A549 (cell line): ENCODE measurements around the gene IFIT2. TPM values are rescaled to one million over a fixed set of nuclear protein-coding genes. Genes with fewer than 3 reads are reported as not detected.
"Not testable (repeated sequence)": the region's sequence is repeated elsewhere in the genome, so short reads cannot be mapped to it uniquely, and the experiment has no call there.

Experiments
- ATAC-seq, 2 experiments: fragments of 200-7000 bp in 1 of 2; fragments of >200 bp in 1 of 2; cut with Nextera tagmentation in 1 of 2; cut with Tn5 transposase in 1 of 2; 3 replicates each; pipeline versions ENCODE4 v1.8.0 to v1.9.1; 2018 to 2020; ENCODE audit warnings: mild to moderate bottlenecking in 1 of 2, moderate library complexity in 1 of 2
- CTCF ChIA-PET: fragments of 300-600 bp; sonication (Branson Sonifier 250); formaldehyde crosslinking; extraction: SDS; loops from one replicate; lab custom pipeline; 2021; ENCODE audit warnings: antibody characterized with exemption, inconsistent platforms; lab: Yijun Ruan, JAX
- POLR2A ChIA-PET: fragments of 350-600 bp; formaldehyde crosslinking; extraction: SDS; loops from one replicate; lab custom pipeline; 2021; ENCODE audit warnings: antibody characterized with exemption, inconsistent platforms; lab: Yijun Ruan, JAX
- DNase-seq, 2 experiments: peaks; one replicate each; pipeline versions ENCODE4 v3.0.0 to v3.0.0-alpha.2; 2011 to 2016; ENCODE audit warnings: low read depth in 1 of 2, low spot score in 1 of 2
- FAIRE-seq: peaks from 2 replicates; lab custom pipeline; 2011; peaks lifted over from hg19 to GRCh38; lab: Jason Lieb, UNC
- H3K27ac ChIP-seq, 2 experiments: fragments of >200 bp; sonication (Bioruptor Twin); formaldehyde crosslinking; 3 replicates each; pipeline ENCODE4 v1.5.1; 2016 to 2017
- H3K4me1 ChIP-seq: fragments of >200 bp; sonication (Bioruptor Twin); formaldehyde crosslinking; 3 replicates; pipeline ENCODE4 v1.6.1; 2016
- H3K4me2 ChIP-seq: fragments of >200 bp; sonication (Bioruptor Twin); formaldehyde crosslinking; 3 replicates; pipeline ENCODE4 v1.6.1; 2016
- H3K4me3 ChIP-seq: fragments of >200 bp; sonication (Bioruptor Twin); formaldehyde crosslinking; 3 replicates; pipeline ENCODE4 v1.5.1; 2016
- H3K9me3 ChIP-seq: fragments of >200 bp; sonication (Bioruptor Twin); formaldehyde crosslinking; 3 replicates; pipeline ENCODE4 v1.6.1; 2016
- BHLHE40 ChIP-seq: IDR thresholded peaks from 2 replicates; pipeline ENCODE4 v1.6.1; 2012; ENCODE audit warnings: low read depth, low read length, inconsistent platforms
- CBX2 ChIP-seq: fragments of 200-600 bp; sonication (generic); IDR thresholded peaks from 2 replicates; pipeline ENCODE4 v1.6.1; 2016; ENCODE audit warnings: low read depth, mild to moderate bottlenecking, borderline replicate concordance
- CBX8 ChIP-seq: fragments of 200-600 bp; sonication (generic); IDR thresholded peaks from 2 replicates; pipeline ENCODE4 v1.6.1; 2016
- E2F6 ChIP-seq: IDR thresholded peaks from 2 replicates; pipeline ENCODE4 v1.6.1; 2012; ENCODE audit warnings: low read depth, borderline replicate concordance
- FOSB ChIP-seq: fragments of 250-450 bp; sonication (Bioruptor Pico); IDR thresholded peaks from 2 replicates; pipeline ENCODE4 v1.5.0; 2020; ENCODE audit warnings: mild to moderate bottlenecking, moderate library complexity
- FOSL2 ChIP-seq, 2 experiments: fragments of 450-650 bp in 1 of 2; fragments of >200 bp in 1 of 2; sonication (Bioruptor Twin) in 1 of 2; formaldehyde crosslinking; IDR thresholded peaks; 2 replicates each; pipeline versions ENCODE4 v1.5.0 to v1.6.1; 2016 to 2020; ENCODE audit warnings: mild to moderate bottlenecking in 1 of 2, moderate library complexity in 1 of 2
- FOXS1 ChIP-seq: fragments of 250-450 bp; sonication (Bioruptor Pico); IDR thresholded peaks from 2 replicates; pipeline ENCODE4 v1.5.0; 2020; ENCODE audit warnings: mild to moderate bottlenecking, moderate library complexity
- HEYL ChIP-seq: fragments of 250-450 bp; sonication (Bioruptor Pico); IDR thresholded peaks from 2 replicates; pipeline ENCODE4 v1.8.0; 2021; ENCODE audit warnings: mild to moderate bottlenecking, moderate library complexity
- HOXB5 ChIP-seq: fragments of 250-450 bp; sonication (Bioruptor Pico); IDR thresholded peaks from 2 replicates; pipeline ENCODE4 v1.5.0; 2020; ENCODE audit warnings: mild to moderate bottlenecking, moderate library complexity
- JUN ChIP-seq, 2 experiments: fragments of >200 bp; sonication (Bioruptor Twin); formaldehyde crosslinking; IDR thresholded peaks; 2 replicates in 1 of 2; 3 replicates in 1 of 2; pipeline ENCODE4 v1.6.1; 2016 to 2017
- MAX ChIP-seq: IDR thresholded peaks from 2 replicates; pipeline ENCODE4 v1.6.1; 2012
- MYC ChIP-seq: IDR thresholded peaks from 2 replicates; pipeline ENCODE4 v1.6.1; 2012; ENCODE audit warnings: mild to moderate bottlenecking, inconsistent platforms, low read length, improper control_type of control experiment, borderline replicate concordance
- NR3C1 ChIP-seq: fragments of >200 bp; sonication (Bioruptor Twin); formaldehyde crosslinking; IDR thresholded peaks from 3 replicates; pipeline ENCODE4 v1.6.1; 2017
- POLR2A ChIP-seq: IDR thresholded peaks from 2 replicates; pipeline ENCODE4 v1.6.1; 2012; ENCODE audit warnings: mild to moderate bottlenecking, low read length
- RARB ChIP-seq: fragments of 250-450 bp; sonication (Bioruptor Pico); IDR thresholded peaks from 2 replicates; pipeline ENCODE4 v1.8.0; 2021; ENCODE audit warnings: mild to moderate bottlenecking, moderate library complexity
- RCOR1 ChIP-seq: fragments of 150-350 bp; IDR thresholded peaks from 2 replicates; pipeline ENCODE4 v1.6.1; 2014; ENCODE audit warnings: antibody characterized with exemption, low read length, low read depth
- REST ChIP-seq: fragments of 200-600 bp; sonication (generic); IDR thresholded peaks from 2 replicates; pipeline ENCODE4 v1.6.1; 2016; ENCODE audit warnings: antibody characterized with exemption, mild to moderate bottlenecking, moderate library complexity
- TFCP2L1 ChIP-seq: fragments of 250-450 bp; sonication (Bioruptor Pico); IDR thresholded peaks from 2 replicates; pipeline ENCODE4 v1.5.0; 2021; ENCODE audit warnings: mild to moderate bottlenecking
- TP53 ChIP-seq: fragments of 250-450 bp; sonication (Bioruptor Pico); IDR thresholded peaks from 2 replicates; pipeline ENCODE4 v1.5.0; 2021; ENCODE audit warnings: mild to moderate bottlenecking, moderate library complexity
- ZNF302 ChIP-seq: fragments of 250-450 bp; sonication (Bioruptor Pico); IDR thresholded peaks from 2 replicates; pipeline ENCODE4 v1.9.0; 2021; ENCODE audit warnings: inconsistent platforms, mild to moderate bottlenecking, moderate library complexity
- WGBS: methylation state at CpG from one replicate; pipeline ENCODE4 v1.1.6; 2017; ENCODE audit errors: missing lambda C conversion rate; 5-methylcytosine and 5-hydroxymethylcytosine counted together
- polyA plus RNA-seq, 4 experiments: library from polyadenylated mRNA; depleted of rRNA in 3 of 4; stranded (reverse); fragments of >200 nt; fragmentation: RNase III in 1 of 4; extraction: RNeasy Plus Mini Kit Qiagen cat#74134 plus additional on column Dnase treatment in 1 of 4; gene quantifications; 2 replicates in 3 of 4; 3 replicates in 1 of 4; pipeline ENCODE4 v1.2.3, GENCODE V29; 2011 to 2017

IFIT2 gene
- polyA plus RNA-seq, 2 of the 4 experiments (the other 2 are of a cell fraction) = 0.75 to 1.1 TPM

- H3K4me3 ChIP-seq = no peak overlapping the region
- H3K27ac ChIP-seq = peak overlapping the region in 1 of 2 experiments; percentile 83; a peak in 3 of 6 replicates
- no peak for DNase-seq
- ChIA-PET CTCF (interaction anchor here (1.1 to 3.8 kb wide), 3 partner anchors 10 to 90 kb away, joined by 3 to 18 read pairs (median 8); no protein-coding TSS in a partner anchor), POLR2A (no interaction called here)
- no peak for FAIRE-seq
- H3K4me2 ChIP-seq = no peak overlapping the region
- 0 out of 3 replicates have a peak, but pooled peaks cover under 1% of the 10 kb centered on the region for H3K9me3 ChIP-seq
- H3K4me1 ChIP-seq = peaks cover 51% of the 10 kb centered on the region
- TF ChIP-seq BHLHE40 (no peak), CBX8 (no peak), JUN (IDR thresholded peaks at IDR 0.05) (no peak), E2F6 (no peak), HOXB5 (CRISPR knock-in tag) (no peak)
- no peak for ATAC-seq
- 84% methylated on average over 2 of the region's 2 CpGs for WGBS
Observed at GRCh38 chr10:89348975-89349374, 47.1 kb downstream of the IFIT2 start.

- CTCF ChIA-PET = interaction anchor here (0.7 to 1.5 kb wide), 3 partner anchors 39 to 108 kb away, joined by 3 to 7 read pairs (median 3); no protein-coding TSS in a partner anchor
- WGBS = 43% methylated on average over 7 of the region's 7 CpGs
- FAIRE-seq, H3K9me3 ChIP-seq, POLR2A ChIA-PET, DNase-seq, H3K4me3 ChIP-seq: not testable (repeated sequence)
- peaks cover 54% of the 10 kb centered on the region for H3K4me1 ChIP-seq
- peak overlapping the region; percentile 75 to 83 for H3K27ac ChIP-seq
- peak overlapping the region; percentile 79 for H3K4me2 ChIP-seq
- peak in 1 of 2 experiments; percentile 55; a peak in 3 of 6 replicates for ATAC-seq
Observed at GRCh38 chr10:89350631-89351315, 48.9 kb downstream of the IFIT2 start.

DNA sequence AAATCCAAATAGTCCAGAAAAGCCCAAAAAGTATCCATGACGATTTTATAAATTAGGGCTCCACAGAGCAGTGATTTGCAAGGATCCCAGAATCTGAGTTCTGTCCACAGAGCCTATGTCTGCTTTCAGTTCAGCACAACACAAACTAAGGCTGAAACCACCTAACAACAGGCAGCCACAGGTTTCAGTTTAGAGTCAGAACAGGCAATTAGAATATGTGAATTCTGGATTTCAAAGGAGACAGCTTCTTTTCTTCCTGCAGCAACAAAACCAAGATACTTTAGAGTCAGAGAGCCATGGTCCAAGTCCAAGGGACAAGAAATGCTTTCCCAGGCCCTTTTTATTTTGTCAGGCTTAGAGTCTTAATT lies 49.5 kb downstream of the IFIT2 start:
- WGBS = 14% methylated on average over 1 of the region's 1 CpG
- Histone ChIP-seq H3K4me2 (peak overlapping the region; percentile 79), H3K27ac (peak overlapping the region; percentile 75 to 83), H3K4me3 (peak overlapping the region; percentile 3; the same call in 1 of the 3 replicates), H3K9me3 (0 out of 3 replicates have a peak, but pooled peaks cover 3% of the 10 kb centered on the region), H3K4me1 (peaks cover 48% of the 10 kb centered on the region)
- FAIRE-seq (no peak), ATAC-seq (peak; percentile 54 to 63), DNase-seq (no peak)
- ChIA-PET POLR2A (interaction anchor here (1.3 kb wide), 1 partner anchor 24 kb away, joined by 8 read pairs; the partner anchor contains the start of gene IFIT3), CTCF (interaction anchor here (0.7 to 2.4 kb wide), 5 partner anchors 16 to 108 kb away, joined by 3 to 9 read pairs (median 3); no protein-coding TSS in a partner anchor)
- TF ChIP-seq FOSL2 (IDR thresholded peaks at IDR 0.05) (no peak), FOSL2 (CRISPR knock-in tag; IDR thresholded peaks at IDR 0.05) (no peak), FOXS1 (no peak), FOSB (no peak), ZNF302 (CRISPR knock-in tag) (no peak), TFCP2L1 (CRISPR knock-in tag) (no peak), NR3C1 (no peak), POLR2A (no peak), RARB (CRISPR knock-in tag) (no peak), TP53 (no peak), CBX2 (no peak), RCOR1 (no peak)

DNA sequence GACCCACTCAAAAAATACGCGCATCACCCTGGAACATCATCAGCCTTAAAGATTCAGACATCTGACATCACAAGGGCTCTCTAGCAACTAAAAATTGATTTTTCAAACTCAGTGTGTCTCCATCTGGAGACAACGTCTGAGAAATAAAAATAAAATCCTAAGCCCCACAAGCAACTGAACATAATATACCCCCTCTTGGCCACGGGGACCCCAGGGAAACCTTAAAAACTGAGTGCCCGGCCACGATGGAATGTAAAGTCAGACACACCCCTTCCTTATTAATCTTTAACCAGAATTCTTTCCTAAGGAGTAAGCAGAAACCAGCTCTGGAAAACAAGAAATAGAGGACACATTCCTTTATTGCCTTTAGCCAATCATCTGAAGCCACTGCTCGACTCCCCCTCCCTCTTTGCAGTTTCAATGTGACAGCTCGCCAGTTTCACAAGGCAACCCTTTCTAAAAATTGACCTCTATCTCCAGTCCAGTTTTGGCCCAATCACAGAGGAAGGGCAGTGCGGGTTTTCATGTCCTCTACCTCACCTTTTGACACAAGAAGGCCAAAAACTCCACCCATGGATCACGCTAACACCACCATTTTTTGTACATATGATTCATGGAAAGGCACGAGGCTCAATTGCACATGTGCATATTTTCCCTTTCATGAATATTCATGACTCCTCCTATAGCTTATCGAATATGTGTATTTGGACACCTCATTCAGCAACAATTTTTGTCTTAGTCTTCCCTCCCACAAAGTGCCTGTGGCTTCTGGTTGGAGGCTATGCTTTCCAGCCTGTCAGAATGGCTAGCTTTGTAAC lies 50.1 kb downstream of the IFIT2 start:
- peak overlapping the region; percentile 9; the same call in 1 of the 3 replicates for H3K4me3 ChIP-seq
- 4% methylated on average over 12 of the region's 12 CpGs for WGBS
- FAIRE-seq (no peak), ATAC-seq (peak; percentile 83 to 88), DNase-seq (peak; percentile 62 to 80)
- H3K9me3 ChIP-seq = 0 out of 3 replicates have a peak, but pooled peaks cover 3% of the 10 kb centered on the region
- CTCF ChIA-PET = interaction anchor here (0.6 to 2.4 kb wide), 5 partner anchors 16 to 82 kb away, joined by 3 to 9 read pairs (median 3); no protein-coding TSS in a partner anchor
- peak overlapping the region; percentile 79 for H3K4me2 ChIP-seq
- H3K4me1 ChIP-seq = peaks cover 42% of the 10 kb centered on the region
- H3K27ac ChIP-seq = peak overlapping the region; percentile 75 to 83
- POLR2A ChIA-PET = interaction anchor here (0.7 to 1.3 kb wide), 4 partner anchors 10 to 81 kb away, joined by 3 to 8 read pairs (median 4); partner anchors contain the start of gene IFIT3
- no peak for TF ChIP-seq TP53
- TF ChIP-seq MAX = peak; percentile 88
- TF ChIP-seq REST = no peak
- peak; percentile 85; the same call in 1 of the 2 replicates for TF ChIP-seq E2F6
- TF ChIP-seq HEYL (CRISPR knock-in tag) = no peak
- TF ChIP-seq POLR2A = no peak
- peak in 1 of 2 experiments; percentile 15; a peak in 1 of 5 replicates for TF ChIP-seq JUN (IDR thresholded peaks at IDR 0.05)
- TF ChIP-seq MYC = peak; percentile 69; the same call in 1 of the 2 replicates
